ENCODE measurements around the gene OSBP2.
"Not testable (repeated sequence)": the region's sequence is repeated elsewhere in the genome, so short reads cannot be mapped to it uniquely, and the experiment has no call there.

OSBP2 gene

DNA sequence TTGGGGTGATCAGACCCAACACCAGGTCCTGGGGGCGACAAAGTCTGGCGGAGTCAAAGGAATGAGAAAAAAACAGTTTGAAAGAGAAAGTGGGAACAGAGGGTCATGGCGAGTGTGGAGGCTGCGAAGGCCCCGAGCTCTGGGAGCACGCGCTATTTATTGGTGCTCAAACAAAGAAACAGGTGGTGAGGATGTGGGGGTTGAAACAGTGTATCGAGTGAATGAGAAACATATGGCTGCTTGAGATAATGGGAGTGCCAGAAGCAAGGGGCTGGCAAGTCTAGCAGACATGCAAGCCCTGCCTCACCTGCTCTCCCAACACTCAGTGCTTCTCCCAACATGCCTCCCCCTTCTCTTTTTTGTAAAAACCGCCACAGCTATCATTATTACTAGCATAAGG, 19.2 kb upstream of the OSBP2 start:
- in situ Hi-C loops (cut with MboI; ENCODE audit: low sequenced_read_pairs), result no loop called here

GRCh38 chr22:30676565-30676964, 18.1 kb upstream of the OSBP2 start:
- in situ Hi-C loops (cut with MboI; ENCODE audit: low sequenced_read_pairs), result not testable (repeated sequence)

- in situ Hi-C loops (cut with MboI; ENCODE audit: low sequenced_read_pairs), result not testable (repeated sequence)
Measured at GRCh38 chr22:30679895-30680690, 14.6 kb upstream of the OSBP2 start.

GRCh38 chr22:30680991-30681770, 13.5 kb upstream of the OSBP2 start:
- in situ Hi-C loops (cut with MboI; ENCODE audit: low sequenced_read_pairs), result no loop called here

DNA sequence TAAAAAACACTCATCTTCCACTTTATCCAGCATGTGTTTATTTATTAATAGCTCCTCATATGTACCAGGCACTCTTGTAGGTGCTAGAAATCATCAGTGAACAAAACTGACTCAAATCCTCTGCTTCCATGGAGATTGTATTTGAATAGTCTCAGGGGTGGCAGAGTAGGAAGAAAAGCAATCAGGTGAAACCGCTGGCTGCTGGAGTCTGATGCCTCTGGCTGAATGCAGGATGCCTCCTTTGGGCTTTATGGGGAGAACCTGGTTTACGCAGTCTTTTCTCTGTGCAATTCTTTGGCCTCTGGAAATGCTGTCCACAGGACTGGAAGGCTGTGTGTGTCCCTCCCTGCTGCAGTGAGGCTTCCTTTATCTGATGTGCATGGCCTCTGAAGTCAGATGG, 12.8 kb upstream of the OSBP2 start:
- in situ Hi-C loops (cut with MboI; ENCODE audit: low sequenced_read_pairs), result no loop called here

GRCh38 chr22:30685178-30685577, 9.5 kb upstream of the OSBP2 start:
- in situ Hi-C loops (cut with MboI; ENCODE audit: low sequenced_read_pairs), result no loop called here

DNA sequence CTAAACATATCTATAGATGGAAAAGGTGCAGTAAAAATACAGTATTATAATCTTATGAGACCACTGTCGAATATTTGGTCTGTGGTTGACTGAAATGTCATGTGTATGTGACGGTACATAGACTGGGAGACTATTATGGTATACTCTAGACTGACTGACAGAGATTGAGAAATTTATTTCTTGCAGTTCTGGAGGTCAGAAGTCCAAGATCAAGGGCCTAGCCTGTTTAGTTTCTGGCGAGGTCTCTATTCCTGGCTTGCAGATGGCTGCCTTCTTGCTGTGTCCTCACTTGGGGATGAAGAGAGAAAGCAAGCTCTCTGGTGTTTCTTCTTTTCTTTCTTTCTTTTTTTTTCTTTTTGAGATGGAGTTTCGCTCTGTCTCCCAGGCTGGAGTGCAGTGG, 7.3 kb upstream of the OSBP2 start:
- in situ Hi-C loops (cut with MboI; ENCODE audit: low sequenced_read_pairs), result no loop called here

GRCh38 chr22:30689622-30690021, 5.1 kb upstream of the OSBP2 start:
- in situ Hi-C loops (cut with MboI; ENCODE audit: low sequenced_read_pairs), result no loop called here

GRCh38 chr22:30691204-30691603, 3.5 kb upstream of the OSBP2 start:
- in situ Hi-C loops (cut with MboI; ENCODE audit: low sequenced_read_pairs), result no loop called here

DNA sequence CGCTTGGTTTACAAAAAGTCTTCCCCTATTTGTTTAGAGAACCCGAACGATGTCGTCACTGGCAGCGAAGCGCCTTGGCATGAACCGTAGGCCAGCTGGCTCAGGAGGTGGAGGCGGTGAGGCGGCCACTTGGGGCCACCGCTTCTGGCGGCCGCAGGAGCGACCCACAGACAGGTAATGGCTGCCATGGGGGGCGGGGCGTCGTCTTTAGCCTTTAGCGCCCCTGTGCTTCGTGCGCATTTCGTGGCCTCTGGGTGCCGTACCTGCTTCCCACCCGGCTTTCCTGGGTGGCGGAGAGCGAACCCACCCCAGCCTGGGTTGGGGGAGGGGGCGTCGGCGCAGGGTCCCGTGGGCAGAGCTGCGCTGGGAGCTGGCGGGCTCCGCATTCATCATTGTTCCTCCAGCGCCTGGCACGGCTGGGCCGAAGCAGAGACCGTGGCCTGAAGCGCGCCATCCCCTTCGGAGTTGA, 469 bp upstream of the OSBP2 start:
- in situ Hi-C loops (cut with MboI; ENCODE audit: low sequenced_read_pairs), result no loop called here

DNA sequence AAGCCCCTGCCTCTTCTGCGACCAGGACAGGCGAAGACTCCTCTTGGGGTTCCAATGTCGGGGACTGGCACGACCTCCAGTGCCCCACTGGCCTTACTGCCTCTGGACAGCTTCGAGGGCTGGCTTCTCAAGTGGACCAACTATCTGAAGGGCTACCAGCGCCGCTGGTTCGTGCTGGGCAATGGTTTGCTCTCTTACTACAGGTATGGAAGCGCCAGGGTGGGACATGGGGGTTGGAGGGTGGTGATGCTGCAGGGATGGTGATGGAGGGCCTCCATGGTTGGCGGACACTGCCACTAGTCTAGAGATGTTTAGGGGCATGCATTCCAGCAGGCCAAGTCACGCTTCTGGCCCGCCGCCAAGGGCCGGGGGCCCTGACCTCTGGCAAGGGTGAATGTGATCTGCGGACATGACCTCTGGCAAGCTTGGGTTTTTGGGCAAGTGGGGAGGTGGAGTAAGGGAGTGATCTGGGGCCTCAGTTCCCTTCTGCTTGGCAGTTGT, 727 bp downstream of the OSBP2 start:
- in situ Hi-C loops (cut with MboI; ENCODE audit: low sequenced_read_pairs), result no loop called here

- in situ Hi-C loops (cut with MboI; ENCODE audit: low sequenced_read_pairs), result no loop called here
Measured at GRCh38 chr22:30695871-30696655, 1.4 kb downstream of the OSBP2 start.

DNA sequence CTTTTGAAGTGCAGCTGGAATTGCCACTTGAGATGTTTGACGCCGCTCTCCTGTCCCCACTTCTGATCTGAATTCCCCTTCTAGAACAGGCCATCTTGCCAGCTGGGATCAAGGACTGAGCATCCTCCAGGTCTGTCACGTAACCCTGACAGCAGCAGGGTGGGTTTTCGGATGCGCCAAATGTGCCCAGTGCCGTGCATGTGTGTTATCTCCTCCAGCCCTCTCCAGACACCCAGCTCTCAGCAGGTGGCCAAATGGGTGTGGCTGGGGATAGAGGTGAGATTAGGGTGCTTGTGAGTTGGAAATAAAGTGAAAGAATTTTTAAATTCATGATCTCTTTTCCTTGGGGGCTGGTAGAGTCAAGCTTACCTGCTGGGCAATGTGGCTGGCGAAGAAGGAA, 3.3 kb downstream of the OSBP2 start:
- in situ Hi-C loops (cut with MboI; ENCODE audit: low sequenced_read_pairs), result no loop called here

GRCh38 chr22:30701872-30702271, 7.2 kb downstream of the OSBP2 start:
- in situ Hi-C loops (cut with MboI; ENCODE audit: low sequenced_read_pairs), result no loop called here

- in situ Hi-C loops (cut with MboI; ENCODE audit: low sequenced_read_pairs), result no loop called here
Measured at GRCh38 chr22:30702856-30703255, 8.2 kb downstream of the OSBP2 start.

- in situ Hi-C loops (cut with MboI; ENCODE audit: low sequenced_read_pairs), result no loop called here
Measured at GRCh38 chr22:30704978-30705377, 10.3 kb downstream of the OSBP2 start.

DNA sequence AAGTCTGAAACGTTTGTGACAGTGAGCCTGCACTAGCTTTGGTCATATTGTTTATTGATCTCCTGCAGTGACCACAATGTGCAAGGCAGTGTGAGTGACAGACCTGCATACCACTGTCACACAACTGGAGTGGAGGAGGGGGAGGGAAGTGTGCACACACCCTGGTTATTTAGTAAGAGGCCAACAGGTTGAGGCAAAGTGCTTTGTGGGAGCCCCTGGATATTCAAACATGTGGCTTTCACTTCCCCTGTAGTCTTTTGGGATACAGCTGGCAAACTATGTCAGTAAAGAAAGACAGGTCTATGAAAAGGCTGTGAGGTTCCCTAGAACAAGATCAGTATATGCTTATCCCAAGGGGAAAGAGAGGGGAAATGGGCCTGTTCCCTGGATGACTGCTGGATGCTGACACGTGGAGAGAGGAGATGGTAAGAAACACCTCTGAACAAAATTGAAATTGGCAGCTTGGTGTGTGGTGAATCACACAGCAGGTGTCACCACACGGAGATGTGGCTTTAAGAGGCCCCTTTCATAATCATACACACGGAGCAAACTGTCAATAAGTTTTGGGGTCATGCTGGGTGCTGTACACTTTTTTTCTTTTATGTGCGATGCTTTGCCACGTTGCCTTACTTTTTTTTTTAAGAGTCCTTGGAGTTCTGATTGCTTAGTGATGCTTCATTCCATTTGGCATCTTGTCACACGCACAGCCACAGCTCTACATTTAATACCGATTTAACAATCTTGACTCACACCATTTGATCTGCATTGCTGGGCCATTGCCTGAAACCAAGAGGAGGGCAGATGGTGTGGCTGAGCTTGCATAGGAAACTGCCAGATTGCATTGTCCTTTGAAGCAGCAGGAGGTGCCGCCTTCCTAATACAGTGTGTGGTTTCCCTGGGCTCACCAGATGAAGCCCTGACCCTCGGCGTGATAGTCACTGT, 11.3 kb downstream of the OSBP2 start:
- in situ Hi-C loops (cut with MboI; ENCODE audit: low sequenced_read_pairs), result no loop called here

DNA sequence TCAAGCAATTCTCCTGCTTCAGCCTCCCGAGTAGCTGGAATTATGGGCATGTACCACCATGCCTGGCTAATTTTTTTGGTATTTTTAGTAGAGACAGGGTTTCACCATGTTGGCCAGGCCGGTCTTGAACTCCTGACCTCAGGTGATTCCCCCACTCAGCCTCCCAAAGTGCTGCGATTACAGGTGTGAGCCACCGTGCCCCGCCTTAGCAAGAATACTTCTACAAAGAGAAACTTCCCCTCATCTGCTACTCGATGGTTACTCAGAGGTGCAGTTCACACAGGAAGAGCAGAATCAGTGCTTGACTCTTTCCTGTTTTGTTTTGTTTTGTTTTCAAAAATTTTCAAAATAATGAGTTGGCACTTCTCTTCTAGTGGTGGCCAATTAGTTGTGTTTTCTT, 15.3 kb downstream of the OSBP2 start:
- in situ Hi-C loops (cut with MboI; ENCODE audit: low sequenced_read_pairs), result not testable (repeated sequence)

DNA sequence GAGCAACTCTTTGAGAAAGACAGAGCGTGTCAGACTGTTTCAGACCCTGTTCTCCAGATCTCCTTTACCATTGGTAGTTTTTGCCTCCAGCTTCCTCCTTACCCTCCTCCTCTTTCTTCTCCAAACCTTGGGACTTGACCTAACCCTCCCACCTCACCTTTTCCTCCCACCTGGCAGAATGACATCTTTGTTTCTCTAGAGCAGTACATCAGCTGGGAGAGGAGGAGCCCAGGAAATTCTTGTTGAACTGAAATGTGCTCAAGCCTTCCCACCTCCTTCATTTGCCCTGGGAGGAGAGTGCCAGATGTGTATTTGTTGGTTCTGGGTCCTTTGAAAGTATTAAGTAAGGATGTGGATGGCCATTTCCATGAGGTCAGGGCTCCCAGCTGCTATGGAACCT, 17.4 kb downstream of the OSBP2 start:
- in situ Hi-C loops (cut with MboI; ENCODE audit: low sequenced_read_pairs), result no loop called here

DNA sequence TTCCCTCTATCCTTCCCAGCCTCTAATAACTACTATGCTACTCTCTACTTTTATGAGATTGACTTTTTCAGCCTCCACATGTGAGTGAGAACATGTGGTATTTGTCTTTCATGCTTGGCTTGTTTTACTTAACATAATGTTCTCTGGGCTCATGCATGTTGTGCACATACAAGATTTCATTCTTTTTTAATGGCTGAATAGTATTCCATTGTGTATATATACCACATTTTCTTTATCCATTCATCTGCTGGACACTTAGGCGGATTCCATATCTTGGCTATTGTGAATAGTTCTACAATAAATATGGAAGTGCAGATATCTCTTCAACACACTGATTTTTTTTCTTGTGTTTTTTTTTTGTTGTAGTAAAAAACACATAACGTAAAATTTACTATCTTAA, 19.4 kb downstream of the OSBP2 start:
- in situ Hi-C loops (cut with MboI; ENCODE audit: low sequenced_read_pairs), result no loop called here

Data from HL-60/S4 treated with retinoic acid at 250 ng/mL for 4 days and 3 days (cell line).